A673 (cell line): ENCODE measurements around the gene SRP68. TPM values are rescaled to one million over a fixed set of nuclear protein-coding genes. Genes with fewer than 3 reads are reported as not detected.

Experiments
- BruUV-seq: library from RNA; stranded (reverse); fragments of 400-500 nt; replicated peaks from 2 replicates; lab custom pipeline; 2021; lab: Mats Ljungman, UMichigan
- CTCF ChIA-PET: fragments of 300-600 bp; sonication (Branson Sonifier 250); formaldehyde crosslinking; loops from one replicate; lab custom pipeline; 2022; ENCODE audit warnings: antibody characterized with exemption; lab: Charles Lee
- POLR2A ChIA-PET: fragments of 300-600 bp; sonication (Branson Sonifier 250); formaldehyde crosslinking; loops from one replicate; lab custom pipeline; 2022; ENCODE audit warnings: antibody characterized with exemption; ENCODE audit not compliant: low non-redundant PET; lab: Charles Lee
- DNase-seq: peaks from one replicate; pipeline ENCODE4 v3.0.0-alpha.2; 2015; ENCODE audit warnings: low spot score
- H3K27ac ChIP-seq: fragments of 200-600 bp; sonication (generic); 2 replicates; pipeline ENCODE4 v1.5.1; 2016; ENCODE audit warnings: mixed run types, low read depth, mild to moderate bottlenecking, mixed read lengths, antibody characterized with exemption, low read length; ENCODE audit not compliant: poor library complexity, severe bottlenecking
- H3K27me3 ChIP-seq: fragments of 200-600 bp; sonication (generic); replicated peaks from 2 replicates; pipeline ENCODE4 v1.6.1; 2017; ENCODE audit warnings: mixed run types, low read depth, mild to moderate bottlenecking, mixed read lengths, antibody characterized with exemption, low read length; ENCODE audit not compliant: insufficient read depth, poor library complexity
- H3K36me3 ChIP-seq: fragments of 200-600 bp; sonication (generic); 2 replicates; pipeline ENCODE4 v1.6.1; 2016; ENCODE audit warnings: mixed run types, mild to moderate bottlenecking, mixed read lengths, antibody characterized with exemption, low read length; ENCODE audit not compliant: insufficient read depth, poor library complexity, severe bottlenecking
- H3K4me1 ChIP-seq: fragments of 200-600 bp; sonication (generic); 2 replicates; pipeline ENCODE4 v1.6.1; 2017; ENCODE audit warnings: mixed run types, mild to moderate bottlenecking, mixed read lengths, antibody characterized with exemption, low read length; ENCODE audit not compliant: insufficient read depth, poor library complexity, severe bottlenecking
- H3K4me3 ChIP-seq: fragments of 200-600 bp; sonication (generic); 2 replicates; pipeline ENCODE4 v1.5.1; 2016; ENCODE audit warnings: low read depth, mixed run types, mild to moderate bottlenecking, mixed read lengths, low read length; ENCODE audit not compliant: poor library complexity, severe bottlenecking
- H3K9me3 ChIP-seq: fragments of 200-600 bp; sonication (generic); 2 replicates; pipeline ENCODE4 v1.6.1; 2016; ENCODE audit warnings: mixed run types, low read depth, mild to moderate bottlenecking, mixed read lengths, antibody characterized with exemption, low read length; ENCODE audit not compliant: poor library complexity, severe bottlenecking
- EZH2 ChIP-seq: fragments of 200-600 bp; sonication (generic); IDR thresholded peaks from 2 replicates; pipeline ENCODE4 v1.6.1; 2017; ENCODE audit warnings: borderline replicate concordance, low read depth, mild to moderate bottlenecking, mixed read lengths, antibody characterized with exemption, low read length; ENCODE audit not compliant: poor library complexity, severe bottlenecking
- intact Hi-C: fragments of 100-400 bp; cut with micrococcal nuclease; formaldehyde crosslinking; loops from one replicate; pipeline ENCODE4 v1.10.0; 2022; ENCODE audit not compliant: unreplicated experiment
- total RNA-seq: library from RNA; stranded (reverse); gene quantifications from 2 replicates; pipeline ENCODE4 v1.2.3, GENCODE V29; 2021
- TF ChIP-seq, protein P1 (sequence below): fragments of 300-800, 200-600 bp; sonication (generic); conservative IDR thresholded peaks from 2 replicates; pipeline ENCODE4 v1.5.1; 2017; ENCODE audit warnings: low read depth, mild to moderate bottlenecking, antibody characterized with exemption, low read length, moderate library complexity, mixed read lengths

Gene SRP68
- total RNA-seq, 1 experiment from 2014 or later: 96.4 TPM

DNA sequence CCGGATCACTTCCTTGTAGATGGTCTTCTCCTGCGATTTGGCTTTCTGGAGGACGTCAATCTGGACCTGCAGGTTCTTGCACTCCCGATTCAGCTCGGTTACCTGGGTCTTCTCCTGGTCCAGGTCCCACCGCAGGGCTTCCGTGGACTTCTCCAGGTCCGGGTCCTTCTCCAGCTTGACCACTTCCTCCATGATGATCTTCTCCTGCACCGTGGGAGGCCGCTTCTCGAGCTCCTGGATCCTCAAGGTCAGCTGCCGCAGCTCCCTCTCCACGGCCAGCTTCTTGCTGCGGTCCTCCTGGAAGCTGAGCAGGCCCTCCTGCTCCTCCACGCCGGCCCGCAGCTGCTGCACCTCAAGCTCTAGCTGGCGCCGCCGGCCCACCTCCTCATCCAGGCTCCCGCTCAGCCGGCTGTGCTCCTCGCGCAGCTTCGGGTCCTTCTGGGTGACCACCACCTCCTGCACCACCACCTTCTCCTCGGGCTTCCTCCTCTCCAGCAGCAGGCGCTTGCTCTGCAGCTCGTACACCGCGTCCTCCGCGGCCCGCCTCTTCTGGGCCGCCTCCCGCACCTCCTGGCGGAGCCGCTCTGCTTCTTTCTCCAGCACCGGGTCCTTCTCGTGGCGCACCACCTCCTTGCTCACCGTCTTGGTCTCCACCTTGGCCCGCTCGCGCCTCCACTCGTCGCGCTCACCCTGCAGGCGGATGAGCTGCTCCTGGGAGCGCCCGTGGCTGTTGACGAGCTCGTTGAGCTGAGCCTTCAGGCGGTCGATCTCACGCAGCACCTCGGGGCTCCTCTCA is 63.5 kb downstream of the SRP68 start:
- Histone ChIP-seq H3K36me3 (peaks cover 7% of the 10 kb centered on the region), H3K4me1 (no peaks in the 10 kb centered on the region), H3K27ac (no peak overlapping the region), H3K27me3 (no peaks in the 10 kb centered on the region), H3K9me3 (no peaks in the 10 kb centered on the region), H3K4me3 (no peak overlapping the region)
- POLR2A ChIA-PET: no interaction called here
- CTCF ChIA-PET: no interaction called here
- TF ChIP-seq EZH2: no peak
- TF ChIP-seq, protein P1, sequence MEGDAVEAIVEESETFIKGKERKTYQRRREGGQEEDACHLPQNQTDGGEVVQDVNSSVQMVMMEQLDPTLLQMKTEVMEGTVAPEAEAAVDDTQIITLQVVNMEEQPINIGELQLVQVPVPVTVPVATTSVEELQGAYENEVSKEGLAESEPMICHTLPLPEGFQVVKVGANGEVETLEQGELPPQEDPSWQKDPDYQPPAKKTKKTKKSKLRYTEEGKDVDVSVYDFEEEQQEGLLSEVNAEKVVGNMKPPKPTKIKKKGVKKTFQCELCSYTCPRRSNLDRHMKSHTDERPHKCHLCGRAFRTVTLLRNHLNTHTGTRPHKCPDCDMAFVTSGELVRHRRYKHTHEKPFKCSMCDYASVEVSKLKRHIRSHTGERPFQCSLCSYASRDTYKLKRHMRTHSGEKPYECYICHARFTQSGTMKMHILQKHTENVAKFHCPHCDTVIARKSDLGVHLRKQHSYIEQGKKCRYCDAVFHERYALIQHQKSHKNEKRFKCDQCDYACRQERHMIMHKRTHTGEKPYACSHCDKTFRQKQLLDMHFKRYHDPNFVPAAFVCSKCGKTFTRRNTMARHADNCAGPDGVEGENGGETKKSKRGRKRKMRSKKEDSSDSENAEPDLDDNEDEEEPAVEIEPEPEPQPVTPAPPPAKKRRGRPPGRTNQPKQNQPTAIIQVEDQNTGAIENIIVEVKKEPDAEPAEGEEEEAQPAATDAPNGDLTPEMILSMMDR: no peak
- no peak for DNase-seq
- no TSS peak for BruUV-seq
- intact Hi-C loops: no loop called here

DNA sequence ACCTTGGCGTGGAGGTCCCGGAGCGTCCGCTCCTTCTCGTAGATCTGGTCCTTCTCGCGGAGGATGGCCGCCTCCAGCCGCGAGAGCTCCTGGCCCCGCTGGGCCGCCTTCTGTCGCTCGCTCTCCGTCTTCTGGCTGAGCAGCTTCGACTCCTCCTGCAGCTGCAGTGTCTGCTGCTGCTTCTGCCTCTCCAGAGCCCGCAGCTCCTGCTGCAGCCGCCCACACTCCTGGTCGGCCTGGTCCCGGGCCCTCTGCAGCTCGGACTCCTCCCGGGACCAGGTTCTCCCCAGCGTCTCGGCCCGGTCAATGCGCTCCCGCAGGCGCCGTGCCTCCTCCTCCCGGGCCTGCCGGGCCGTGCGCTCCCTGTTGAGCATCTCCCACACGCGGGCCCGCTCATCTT is 64.1 kb downstream of the SRP68 start:
- Histone ChIP-seq H3K36me3 (peaks cover 7% of the 10 kb centered on the region), H3K4me3 (no peak overlapping the region), H3K4me1 (no peaks in the 10 kb centered on the region), H3K27ac (no peak overlapping the region), H3K27me3 (no peaks in the 10 kb centered on the region), H3K9me3 (no peaks in the 10 kb centered on the region)
- ChIA-PET CTCF (no interaction called here), POLR2A (no interaction called here)
- BruUV-seq: no TSS peak
- no peak for DNase-seq
- intact Hi-C loops: no loop called here
- no peak for TF ChIP-seq EZH2
- TF ChIP-seq, protein P1: no peak

DNA sequence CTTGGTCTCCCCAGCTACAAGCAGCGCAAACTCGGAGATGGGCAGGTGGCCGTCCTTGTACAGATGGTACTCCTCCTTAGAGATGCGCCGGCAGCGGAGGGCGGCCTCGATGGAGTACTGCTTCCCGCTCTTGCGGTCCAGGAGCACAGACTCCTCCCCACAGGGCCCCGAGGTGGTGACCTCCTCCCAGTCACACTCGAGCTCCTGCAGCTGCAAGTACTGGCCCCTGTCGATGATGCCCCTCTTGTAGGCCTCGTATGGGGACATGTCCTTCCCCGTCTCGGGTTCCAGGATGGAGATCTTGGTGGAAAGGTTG is 64.5 kb downstream of the SRP68 start:
- no peak overlapping the region for H3K4me3 ChIP-seq
- H3K4me1 ChIP-seq: no peaks in the 10 kb centered on the region
- no peak overlapping the region for H3K27ac ChIP-seq
- BruUV-seq: no TSS peak
- H3K36me3 ChIP-seq: peaks cover 7% of the 10 kb centered on the region
- ChIA-PET CTCF (no interaction called here), POLR2A (no interaction called here)
- no peak for DNase-seq
- no peak for TF ChIP-seq EZH2
- TF ChIP-seq, protein P1: no peak
- intact Hi-C loops: no loop called here
- H3K27me3 ChIP-seq: no peaks in the 10 kb centered on the region
- H3K9me3 ChIP-seq: no peaks in the 10 kb centered on the region
